ENCODE data around the gene SPATA18.

- TF ChIP-seq CTCF (IDR thresholded peaks at IDR 0.05) (no peak), POLR2A (IDR thresholded peaks at IDR 0.05) (no peak)
These were observed 65.5 kb downstream of the SPATA18 start for GRCh38 chr4:52116641-52117040.

Data from sigmoid colon (tissue), 3 donors.